HuH-7 (cell line): Measurements from ENCODE around the gene RSRC2.
"Not testable (repeated sequence)": the region's sequence is repeated elsewhere in the genome, so short reads cannot be mapped to it uniquely, and the experiment has no call there.

Source experiments
- DNase-seq: peaks from one replicate; pipeline ENCODE4 v3.0.0; 2011; ENCODE audit warnings: low spot score

Gene RSRC2

DNA sequence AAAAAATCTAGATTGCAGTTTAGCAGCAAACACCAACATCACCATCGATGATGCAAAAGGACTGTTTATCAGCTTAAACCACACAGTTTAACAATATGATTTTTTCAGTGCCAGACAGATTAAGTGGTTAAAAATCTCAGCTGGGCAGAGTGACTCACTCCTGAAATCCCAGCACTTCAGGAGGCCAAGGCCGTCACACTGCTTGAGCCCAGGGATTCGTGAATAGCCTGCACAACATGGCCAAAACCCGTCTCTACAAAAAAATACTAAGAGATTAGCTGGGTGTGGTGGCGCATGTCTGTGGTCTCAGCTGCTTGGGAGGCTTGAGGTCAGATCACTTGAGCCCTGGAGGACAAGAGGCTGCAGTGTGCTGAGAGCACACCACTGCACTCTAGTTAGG is 8.9 kb downstream of the RSRC2 start:
- DNase-seq, result no peak

- no peak for DNase-seq
Measured at GRCh38 chr12:122516544-122517361, 10.0 kb downstream of the RSRC2 start.

- no peak for DNase-seq
Measured at GRCh38 chr12:122515275-122515674, 11.5 kb downstream of the RSRC2 start.

- no peak for DNase-seq
Measured at GRCh38 chr12:122513660-122514059, 13.1 kb downstream of the RSRC2 start.

- DNase-seq, result not testable (repeated sequence)
Measured at GRCh38 chr12:122513028-122513427, 13.7 kb downstream of the RSRC2 start.

DNA sequence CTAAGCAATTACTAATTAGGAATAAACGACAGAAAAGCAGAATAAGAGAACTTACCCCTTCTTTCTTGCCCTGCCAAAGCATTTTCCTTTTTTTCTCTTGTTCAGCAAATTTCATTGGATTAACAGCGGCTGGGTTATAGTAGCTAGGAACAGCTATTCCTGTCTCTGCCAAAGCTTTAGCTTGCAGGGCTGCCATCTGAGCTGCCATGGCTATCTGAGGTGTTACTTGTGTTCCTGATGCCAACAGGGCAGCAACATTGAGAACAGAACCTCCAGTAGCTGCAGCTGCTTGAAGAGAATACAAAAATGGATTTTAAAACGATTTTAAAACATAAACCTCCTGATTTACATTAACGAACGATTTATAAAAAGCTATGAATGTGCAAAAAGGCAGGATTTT is 18.6 kb downstream of the RSRC2 start:
- no peak for DNase-seq

DNA sequence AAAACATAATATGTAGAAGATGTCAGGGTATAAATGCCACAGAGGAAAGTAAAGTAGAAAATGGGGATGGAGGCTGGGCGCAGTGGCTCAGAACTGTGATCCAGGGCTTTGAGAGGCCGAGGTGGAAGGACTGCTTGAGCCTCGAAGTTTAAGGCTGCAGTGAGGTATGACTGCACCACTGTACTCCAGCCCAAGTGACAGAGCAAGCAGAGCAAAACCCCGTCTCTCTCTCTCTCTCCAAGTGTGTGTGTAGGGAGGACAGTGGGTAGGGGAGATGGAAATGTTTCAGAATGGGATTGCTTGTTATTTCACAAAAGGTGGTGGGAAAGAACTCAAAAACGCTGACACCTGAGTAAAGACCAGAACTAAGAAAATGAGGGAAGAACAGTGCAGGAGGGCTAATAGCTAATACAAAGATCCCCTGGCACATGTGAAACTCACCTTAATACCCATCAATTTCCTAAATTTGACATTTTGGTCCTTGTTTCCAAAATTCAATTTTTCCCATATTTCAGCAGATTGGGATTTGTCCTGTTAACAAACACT is 20.3 kb downstream of the RSRC2 start:
- no peak for DNase-seq

DNA sequence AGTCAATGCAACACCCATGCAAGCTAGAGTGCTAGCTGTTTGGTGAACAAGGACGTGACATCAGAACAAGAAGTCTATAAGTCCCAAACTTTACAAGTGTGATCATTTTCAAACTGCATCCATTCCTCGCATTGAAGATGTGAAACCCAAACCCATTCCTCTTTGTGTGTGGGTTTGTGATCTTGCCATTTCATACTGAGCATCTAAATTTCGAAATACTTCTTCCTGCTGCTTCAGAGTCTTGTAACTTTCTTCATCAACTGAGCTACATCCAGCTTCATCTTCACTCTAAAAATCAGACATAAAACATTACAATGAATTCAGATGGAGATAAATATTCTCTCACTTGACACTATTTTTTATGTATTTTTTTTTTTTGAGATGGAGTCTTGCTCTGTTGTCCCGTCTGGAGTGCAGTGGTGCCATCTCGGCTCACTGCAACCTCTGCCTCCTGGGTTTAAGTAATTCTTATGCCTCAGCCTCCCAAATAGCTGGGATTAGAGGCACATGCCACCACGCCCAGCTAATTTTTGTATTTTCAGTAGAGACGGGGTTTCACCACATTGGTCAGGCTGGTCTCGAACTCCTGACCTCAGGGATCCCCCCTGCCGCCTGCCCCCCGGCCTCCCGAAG is 21.2 kb downstream of the RSRC2 start:
- DNase-seq, result no peak

DNA sequence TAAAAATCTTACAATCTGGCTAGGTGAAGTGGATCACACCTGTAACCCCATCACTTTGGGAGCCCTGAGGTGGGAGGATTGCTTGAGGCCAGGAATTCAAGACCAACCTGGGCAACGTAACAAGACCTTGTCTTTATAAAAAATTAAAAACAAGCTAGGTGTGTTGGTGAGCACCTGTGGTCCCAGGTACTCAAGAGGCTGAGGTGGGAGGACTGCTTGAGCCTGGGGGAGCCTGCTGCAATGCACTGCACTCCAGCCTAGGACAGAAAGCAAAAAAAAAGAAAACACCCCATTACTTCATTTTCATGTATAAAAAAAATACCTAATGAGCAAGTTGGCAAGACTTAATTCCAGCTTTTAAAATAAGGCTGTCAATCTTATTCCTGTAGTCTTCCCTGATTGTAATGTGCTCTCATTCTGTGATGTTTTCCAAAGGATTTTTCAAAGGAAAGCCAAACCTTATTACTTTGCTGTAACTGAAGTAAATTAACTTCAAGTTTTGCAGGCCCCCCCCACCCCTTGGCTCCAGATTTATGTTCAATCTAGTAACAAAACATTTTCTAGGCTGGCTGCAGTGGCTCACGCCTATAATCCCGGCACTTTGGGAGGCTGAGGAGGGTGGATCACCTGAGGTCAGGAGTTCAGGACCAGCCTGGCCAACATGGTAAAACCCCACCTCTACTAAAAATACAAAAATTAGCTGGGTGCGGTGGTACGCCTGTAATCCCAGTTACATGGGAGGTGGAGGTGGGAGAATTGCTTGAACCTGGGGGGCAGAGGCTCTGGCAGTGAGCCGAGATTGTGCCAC is 22.7 kb downstream of the RSRC2 start:
- no peak for DNase-seq

GRCh38 chr12:122503147-122503751 is 23.5 kb downstream of the RSRC2 start:
- no peak for DNase-seq

DNA sequence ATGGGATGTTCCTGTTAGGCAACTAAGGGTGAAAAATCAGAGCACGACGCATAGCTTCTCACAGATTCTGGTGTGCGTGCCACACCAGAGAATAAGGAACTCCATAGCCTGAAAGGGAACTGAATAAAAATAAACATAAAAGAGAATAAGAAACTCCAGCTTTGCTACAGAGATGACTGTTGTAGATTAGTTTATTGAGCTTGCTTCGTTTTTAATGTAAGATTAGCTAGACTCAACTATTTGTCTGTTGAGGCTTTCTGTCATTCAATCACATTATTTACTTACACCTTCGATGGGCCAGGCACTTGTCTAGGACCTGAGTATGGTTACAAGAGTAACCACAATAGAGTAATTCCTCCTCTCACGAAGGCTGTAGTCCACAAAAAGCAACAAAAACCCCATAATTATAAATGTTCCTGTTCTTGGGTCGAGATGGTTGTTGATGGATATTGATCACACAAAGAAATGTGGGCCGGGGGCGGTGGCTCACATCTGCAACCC is 25.2 kb downstream of the RSRC2 start:
- no peak for DNase-seq

- peak; percentile 76 for DNase-seq
Measured at GRCh38 chr12:122500685-122501488, 25.8 kb downstream of the RSRC2 start, which contains the start of gene ZCCHC8. Gene ZCCHC8 (minus strand): TSS chr12:122500932. CDS start chr12:122500840, 92 bp downstream.

DNA sequence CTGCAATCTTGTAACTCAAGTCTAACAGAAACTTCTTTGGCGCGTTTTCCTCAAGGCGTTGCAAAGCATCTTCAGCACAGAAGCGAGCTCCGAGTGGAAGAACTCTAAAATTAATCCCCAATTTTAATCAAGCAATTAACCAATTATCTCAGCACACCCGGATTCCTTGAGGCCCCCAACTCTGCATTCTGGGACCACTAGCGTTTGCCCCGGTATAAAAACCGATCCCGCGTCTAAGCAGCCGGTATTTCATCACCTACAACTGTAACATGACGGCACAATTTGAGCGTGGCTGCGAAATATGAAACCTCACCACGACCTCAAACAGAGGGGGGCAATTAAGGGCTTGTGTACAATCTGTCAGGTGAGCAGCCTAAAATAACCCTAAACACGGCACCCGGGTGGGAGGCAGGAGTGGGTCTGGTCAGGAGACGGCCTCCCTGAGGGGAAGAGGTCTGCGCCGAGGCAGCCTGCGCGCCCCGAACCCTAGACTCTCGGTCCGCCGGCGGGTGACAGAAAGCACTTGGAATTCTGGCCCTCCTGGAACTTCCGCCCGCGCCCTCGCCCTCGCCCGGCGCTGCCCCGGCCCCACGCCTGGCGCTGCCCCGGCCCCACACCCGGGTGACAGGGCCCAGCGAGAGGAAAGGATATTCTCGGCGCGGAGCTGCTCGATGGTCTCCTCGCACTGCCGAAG is 26.6 kb downstream of the RSRC2 start:
- peak; percentile 38 for DNase-seq

GRCh38 chr12:122495258-122495657 is 31.5 kb downstream of the RSRC2 start:
- DNase-seq, result no peak

DNA sequence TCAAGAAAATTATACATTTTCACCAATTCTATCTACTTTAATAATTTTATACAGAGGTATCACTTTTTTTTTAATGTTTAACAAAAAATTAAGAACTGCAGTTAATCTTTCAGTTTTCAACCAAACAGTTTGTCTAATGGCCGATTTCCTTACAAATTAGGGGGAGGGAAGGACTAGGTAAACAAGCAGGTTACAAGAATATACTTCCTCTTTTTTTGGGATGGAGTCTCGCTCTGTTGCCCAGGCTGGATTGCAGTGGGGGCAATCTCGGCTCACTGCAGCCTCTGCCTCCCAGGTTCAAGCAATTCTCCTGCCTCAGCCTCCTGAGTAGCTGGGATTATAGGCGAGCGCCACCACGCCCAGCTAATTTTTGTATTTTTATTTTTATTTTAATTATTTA is 33.5 kb downstream of the RSRC2 start:
- not testable (repeated sequence) for DNase-seq

- DNase-seq, result no peak
Measured at GRCh38 chr12:122491991-122492390, 34.7 kb downstream of the RSRC2 start.

GRCh38 chr12:122489038-122489437 is 37.7 kb downstream of the RSRC2 start:
- peak; percentile 19 for DNase-seq

DNA sequence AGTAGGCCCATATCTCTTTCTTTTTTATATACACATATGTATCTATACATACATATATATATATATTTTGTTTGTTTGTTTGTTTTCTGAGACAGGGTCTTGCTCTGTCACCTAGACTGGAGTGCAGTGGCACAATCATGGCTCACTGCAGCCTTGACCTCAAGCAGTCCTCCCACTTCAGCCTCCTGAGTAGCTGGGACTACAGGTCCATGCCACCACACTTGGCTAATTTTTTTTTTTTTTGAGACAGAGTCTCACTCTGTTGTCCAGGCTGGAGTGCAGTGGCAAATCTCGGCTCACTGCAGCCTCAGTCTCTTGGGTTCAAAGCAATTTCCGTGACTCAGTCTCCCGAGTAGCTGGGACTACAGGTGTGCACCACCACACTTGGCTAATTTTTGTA is 38.9 kb downstream of the RSRC2 start:
- not testable (repeated sequence) for DNase-seq

GRCh38 chr12:122486805-122487426 is 39.8 kb downstream of the RSRC2 start:
- no peak for DNase-seq

DNA sequence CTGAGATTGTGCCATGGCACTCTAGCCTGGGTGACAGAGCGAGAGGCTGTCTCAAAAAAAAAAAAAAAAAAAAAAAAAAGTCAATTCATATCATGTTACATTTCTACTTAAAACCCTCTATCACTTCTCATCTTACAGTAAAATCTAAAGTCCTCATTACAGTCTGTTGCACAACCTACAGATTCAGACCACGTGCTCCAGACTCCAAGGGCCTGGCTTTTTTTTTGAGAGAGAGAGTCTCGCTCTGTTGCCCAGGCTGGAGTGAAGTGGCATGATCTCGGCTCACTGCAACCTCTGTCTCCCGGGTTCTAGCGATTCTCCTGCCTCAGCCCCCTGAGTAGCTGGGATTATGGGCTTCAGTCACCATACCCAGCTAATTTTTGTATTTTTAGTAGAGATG is 40.4 kb downstream of the RSRC2 start:
- DNase-seq, result not testable (repeated sequence)
